Gastroesophageal sphincter (tissue), 3 donors: ENCODE measurements around the gene KPNA6.

Source experiments
- CTCF ChIP-seq, 4 experiments: fragments of 200-600 bp in 2 of 4; fragments of 450-650 bp in 2 of 4; sonication (generic) in 1 of 4; IDR thresholded peaks; one replicate each; pipeline ENCODE4 v1.5.1; 2017 to 2019; ENCODE audit warnings: antibody characterized with exemption in 4 of 4, mild to moderate bottlenecking in 2 of 4, moderate library complexity in 2 of 4
- EP300 ChIP-seq: sonication (generic); formaldehyde crosslinking; IDR thresholded peaks from one replicate; pipeline ENCODE4 v1.6.1; 2017; ENCODE audit warnings: antibody characterized with exemption, mild to moderate bottlenecking
- POLR2A ChIP-seq, 2 donors: fragments of 450-650 bp; IDR thresholded peaks; one replicate each; pipeline ENCODE4 v1.6.1; 2017; ENCODE audit warnings: antibody characterized with exemption in 2 of 2, mild to moderate bottlenecking in 2 of 2, moderate library complexity in 1 of 2
- POLR2AphosphoS5 ChIP-seq: sonication (generic); formaldehyde crosslinking; IDR thresholded peaks from one replicate; pipeline ENCODE4 v1.6.1; 2017; ENCODE audit warnings: antibody characterized with exemption

GRCh38 chr1:32181563-32181962, 73.7 kb downstream of the KPNA6 start:
- TF ChIP-seq CTCF (IDR thresholded peaks at IDR 0.05), result no peak
- TF ChIP-seq POLR2A (IDR thresholded peaks at IDR 0.05), result no peak
- TF ChIP-seq POLR2AphosphoS5, result no peak
- TF ChIP-seq EP300, result no peak
